Sciatic nerve (tissue), 2 donors: ENCODE measurements around the gene TAS1R2. TPM values are rescaled to one million over a fixed set of nuclear protein-coding genes. Genes with fewer than 3 reads are reported as not detected.
A peak's percentile ranks its signal among the peaks of the same experiment; 100 is the strongest.
"Not testable (repeated sequence)": the region's sequence is repeated elsewhere in the genome, so short reads cannot be mapped to it uniquely, and the experiment has no call there.

Experiments
- ATAC-seq: fragments of 200-7000 bp; cut with Tn5 transposase; one replicate; pipeline ENCODE4 v1.9.1; 2020; ENCODE audit warnings: mild to moderate bottlenecking, moderate library complexity
- DNase-seq: peaks from one replicate; pipeline ENCODE4 v3.0.0-alpha.2; 2020; ENCODE audit warnings: low spot score
- intact Hi-C: fragments of 100-400 bp; cut with DNase I; formaldehyde crosslinking; loops from one replicate; pipeline ENCODE4 v1.14.2; 2022
- total RNA-seq: library from RNA; stranded (reverse); fragmentation: NEBNext Ultra II Directional; extraction: Animal tissue kit (Norgen Biotek cat#: 25700); gene quantifications from one replicate; pipeline ENCODE4 v1.2.1, GENCODE V29; 2021
- donor health status: DM: no; HTN: no; CAD: no.
- donor health status: DM: no; HTN: no; CAD: no.

The TAS1R2 gene
- not detected for total RNA-seq

- intact Hi-C loops, result no loop called here
- no peak for DNase-seq
- ATAC-seq, result no peak
Observed at GRCh38 chr1:18859560-18859959, at the start of gene TAS1R2. TAS1R2 (minus strand) TSS chr1:18859660; CDS start chr1:18859660, 0 bp downstream.

- DNase-seq (no peak), ATAC-seq (peak; percentile 80)
- intact Hi-C loops, result no loop called here
Observed at GRCh38 chr1:18907917-18908845, 48.7 kb upstream of the TAS1R2 start.

GRCh38 chr1:18907021-18907916 lies 47.8 kb upstream of the TAS1R2 start:
- intact Hi-C loops, result no loop called here
- ATAC-seq (peak; percentile 46), DNase-seq (peak; percentile 81)

DNA sequence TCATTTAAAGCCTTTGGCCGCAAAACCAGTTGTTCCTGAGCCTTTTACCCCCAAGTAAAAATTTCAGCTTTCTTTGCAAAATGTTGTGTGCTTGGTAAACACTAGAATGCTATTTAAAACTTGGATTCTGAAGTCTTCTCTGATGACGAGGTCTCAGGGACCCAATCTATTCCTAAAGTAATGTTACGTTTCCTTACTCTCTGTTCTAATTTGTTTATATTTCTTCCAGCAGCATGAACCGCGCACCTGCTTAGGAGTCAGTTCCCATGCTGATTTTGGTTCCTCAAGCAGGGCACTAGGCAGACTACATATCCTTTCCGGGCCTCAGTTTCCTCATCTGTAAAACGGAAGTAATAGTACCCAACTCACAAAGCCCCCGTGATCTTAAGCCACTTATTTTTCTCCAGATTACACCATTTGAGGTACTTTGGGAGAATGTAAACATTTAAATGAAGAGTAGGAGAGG lies 43.9 kb upstream of the TAS1R2 start:
- no peak for ATAC-seq
- DNase-seq, result no peak
- intact Hi-C loops, result no loop called here

DNA sequence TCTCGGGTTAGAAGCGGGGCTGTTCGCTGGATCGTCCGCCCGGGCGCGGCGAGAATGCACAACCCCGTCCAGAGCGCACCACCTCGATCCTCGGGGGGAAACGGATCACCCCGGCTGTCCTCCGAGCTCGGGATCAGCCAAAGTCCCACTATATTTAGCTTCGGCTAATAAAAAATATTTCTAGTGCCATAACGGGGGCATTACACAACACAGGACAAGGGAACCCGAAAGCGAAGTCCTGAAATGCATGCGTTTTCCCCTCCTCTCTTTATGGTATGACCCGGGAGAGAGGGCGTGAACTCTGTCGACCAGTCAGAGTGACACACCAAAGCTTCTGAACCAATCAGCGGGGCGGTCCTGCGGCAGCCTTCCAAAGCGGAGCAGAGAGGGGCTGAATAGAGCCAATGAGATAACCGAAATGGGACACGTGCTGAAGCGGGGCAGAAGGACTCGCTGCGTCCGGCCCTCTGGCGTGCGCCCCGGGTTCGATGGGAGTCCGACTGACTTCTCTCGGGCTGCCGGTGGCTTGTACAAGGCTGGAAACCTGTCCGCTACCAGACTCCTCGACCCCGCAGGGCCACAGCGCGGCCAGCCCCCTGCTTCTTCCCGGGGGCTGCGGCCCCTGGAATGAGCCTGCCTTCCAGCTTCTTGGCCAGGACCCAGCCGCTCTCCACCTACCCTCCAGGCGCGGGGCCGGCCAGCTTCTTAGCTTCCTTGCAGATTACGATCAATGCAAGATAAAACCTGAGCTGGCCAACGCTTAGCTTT lies 43.2 kb upstream of the TAS1R2 start, which contains the start of gene ALDH4A1:
TSS of gene ALDH4A1 (minus strand) at position 33 of the 768 bp plus-strand sequence. CDS start at position 1, 32 bp downstream.
- ATAC-seq, result peak; percentile 98
- DNase-seq, result peak; percentile 98
- intact Hi-C loops, result no loop called here

GRCh38 chr1:18901952-18902522 lies 42.6 kb upstream of the TAS1R2 start:
- intact Hi-C loops, result no loop called here
- DNase-seq (no peak), ATAC-seq (no peak)

GRCh38 chr1:18901147-18901951 lies 41.9 kb upstream of the TAS1R2 start:
- DNase-seq, result no peak
- intact Hi-C loops, result no loop called here
- ATAC-seq, result no peak

DNA sequence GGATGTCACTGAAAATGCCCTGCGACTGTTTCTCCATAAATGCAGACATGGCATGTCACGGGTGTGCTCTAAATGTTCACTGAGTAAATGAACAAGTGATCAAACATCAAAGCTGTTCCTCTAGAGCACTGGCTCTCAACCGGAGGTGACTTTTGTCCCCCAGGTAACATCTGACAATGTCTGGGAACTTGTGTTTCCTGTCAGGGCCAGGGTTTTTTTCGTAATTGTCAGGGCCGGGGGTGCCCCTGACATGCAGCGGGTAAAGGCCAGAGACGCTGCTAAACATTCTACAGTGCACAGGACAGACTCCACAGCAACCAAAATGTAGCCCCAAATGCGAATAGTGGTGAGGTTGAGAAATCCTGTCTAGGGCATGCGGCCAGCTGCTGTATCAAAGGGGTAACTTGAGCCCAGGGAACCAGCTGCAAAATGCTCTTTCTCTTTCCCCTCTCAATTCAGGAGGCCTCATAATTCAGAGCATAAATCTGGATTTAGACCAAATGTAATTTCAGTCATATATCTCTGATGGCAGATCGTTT lies 40.9 kb upstream of the TAS1R2 start:
- DNase-seq (no peak), ATAC-seq (no peak)
- intact Hi-C loops, result no loop called here

DNA sequence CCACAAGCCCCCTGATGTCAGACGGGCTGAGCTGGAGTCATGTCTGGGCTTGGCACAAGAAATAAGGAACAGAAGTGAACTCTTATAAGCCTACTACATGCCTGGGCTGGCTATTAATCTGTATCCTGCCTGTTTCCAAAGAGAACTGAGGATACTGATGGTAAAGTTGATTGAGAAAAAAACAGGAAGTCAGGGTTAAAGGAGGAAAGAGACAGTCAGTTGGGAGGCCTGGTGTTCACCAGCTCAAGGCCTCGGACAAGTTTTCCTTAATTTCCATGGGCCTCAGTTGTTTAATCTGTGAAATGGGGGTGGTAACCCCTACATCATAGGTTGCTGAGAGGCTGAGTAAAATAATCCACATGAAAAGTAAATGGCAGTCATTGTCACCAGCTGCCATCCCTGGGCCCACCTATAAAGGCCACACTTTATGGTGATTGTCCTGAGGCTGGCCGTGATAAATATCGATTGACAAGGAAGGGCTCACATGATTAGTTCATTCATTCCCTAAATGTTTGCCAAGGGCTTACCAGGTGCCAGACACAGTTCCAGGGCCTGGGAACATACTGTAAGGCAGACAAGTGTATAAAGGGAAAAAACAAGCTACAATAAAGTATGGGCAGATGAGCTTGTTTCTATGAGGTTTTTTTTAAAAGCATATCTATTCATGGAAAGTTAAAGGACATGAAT lies 40.0 kb upstream of the TAS1R2 start:
- DNase-seq, result no peak
- intact Hi-C loops, result no loop called here
- ATAC-seq, result no peak

DNA sequence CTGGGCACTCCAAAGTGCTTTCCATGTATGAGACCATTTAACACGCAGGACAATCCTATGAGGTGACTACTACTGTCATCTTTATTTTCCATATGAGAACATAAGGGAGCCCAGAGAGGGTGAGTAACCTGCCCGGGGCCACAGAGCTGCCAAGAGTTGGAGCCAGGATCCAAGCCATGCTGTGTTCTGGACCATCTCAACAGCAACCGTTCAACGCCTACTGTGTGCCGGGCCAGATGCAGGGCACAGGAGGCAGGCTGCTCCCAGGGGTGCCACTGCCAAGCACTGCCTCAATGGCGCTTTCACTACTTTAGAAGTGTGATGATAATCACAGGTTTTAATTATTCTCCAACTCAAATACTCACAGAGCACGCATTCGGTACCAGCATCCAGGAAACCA lies 39.1 kb upstream of the TAS1R2 start:
- intact Hi-C loops, result no loop called here
- DNase-seq (no peak), ATAC-seq (no peak)

DNA sequence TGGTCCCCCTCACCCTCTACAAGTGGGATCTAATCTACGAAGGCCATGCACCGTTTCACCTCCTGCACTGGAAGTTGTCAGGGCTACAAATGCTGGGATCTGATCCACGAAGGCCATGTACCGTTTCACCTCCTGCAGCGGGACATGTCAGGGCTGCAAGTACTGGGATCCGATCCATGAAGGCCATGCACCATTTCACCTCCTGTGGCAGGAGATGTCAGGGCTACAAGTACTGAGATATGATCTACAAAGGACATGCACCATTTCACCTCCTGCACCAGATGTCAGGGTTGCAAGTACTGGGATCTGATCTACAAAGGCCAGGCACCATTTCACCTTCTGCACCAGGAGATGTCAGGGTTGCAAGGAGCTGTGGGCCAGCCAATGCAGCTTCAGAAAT lies 35.9 kb upstream of the TAS1R2 start:
- intact Hi-C loops, result no loop called here
- DNase-seq, result no peak
- ATAC-seq, result no peak

GRCh38 chr1:18893120-18893519 lies 33.7 kb upstream of the TAS1R2 start:
- DNase-seq (no peak), ATAC-seq (no peak)
- intact Hi-C loops, result no loop called here

DNA sequence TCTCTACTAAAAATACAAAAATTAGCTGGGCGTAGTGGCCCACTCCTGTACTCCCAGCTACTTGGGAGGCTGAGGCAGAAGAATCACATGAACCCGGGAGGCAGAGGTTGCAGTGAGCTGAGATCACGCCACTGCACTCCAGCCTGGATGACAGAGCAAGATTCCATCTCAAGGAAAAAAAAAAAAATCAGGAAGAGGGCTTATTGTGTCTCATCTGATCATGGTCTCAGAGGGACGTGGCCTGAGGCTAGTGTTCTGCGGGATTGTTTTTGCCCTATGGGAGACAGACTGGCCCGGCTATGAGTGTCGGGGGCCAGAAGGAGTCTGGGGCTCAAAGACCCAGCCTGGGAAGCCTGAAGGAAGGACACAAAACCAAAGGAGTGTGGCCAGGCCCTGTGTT lies 32.4 kb upstream of the TAS1R2 start:
- ATAC-seq, DNase-seq, intact Hi-C loops: not testable (repeated sequence)

DNA sequence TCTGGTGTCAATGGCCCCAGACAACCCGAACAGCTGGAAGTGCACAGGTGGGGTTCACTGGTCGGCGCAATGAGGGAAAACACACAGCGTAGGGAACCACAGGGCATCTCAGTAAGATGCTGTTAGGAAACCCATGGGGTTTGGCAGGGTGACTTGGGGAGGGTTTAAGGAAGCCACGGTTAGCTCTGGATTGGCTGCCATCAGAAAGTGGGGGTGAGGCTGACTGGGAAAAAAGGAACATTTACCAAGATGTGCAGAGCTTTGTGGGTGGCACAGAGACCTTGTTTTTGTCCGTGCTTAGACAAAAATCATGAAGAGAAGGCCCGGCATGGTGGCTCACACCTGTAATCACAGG lies 31.9 kb upstream of the TAS1R2 start:
- ATAC-seq (no peak), DNase-seq (no peak)
- intact Hi-C loops, result no loop called here

GRCh38 chr1:18890706-18891425 lies 31.4 kb upstream of the TAS1R2 start:
- peak; percentile 59 for ATAC-seq
- intact Hi-C loops, result no loop called here

DNA sequence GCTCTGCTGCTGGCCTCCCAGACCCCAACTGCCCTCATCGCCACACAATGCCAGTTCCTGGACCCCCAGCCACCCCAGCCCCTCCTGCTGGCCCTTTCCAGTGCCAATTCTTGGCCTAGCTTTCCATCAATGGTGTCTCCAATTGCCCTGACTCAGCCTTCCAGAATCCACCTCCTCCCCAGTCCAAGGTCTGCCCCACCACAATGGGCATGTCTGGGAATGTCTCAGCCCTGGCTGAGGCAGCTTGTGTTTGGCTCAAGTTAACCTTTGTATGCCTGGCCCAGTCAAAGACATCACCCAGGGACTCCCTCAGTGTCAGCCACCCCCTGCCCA lies 26.5 kb upstream of the TAS1R2 start:
- no peak for ATAC-seq
- intact Hi-C loops, result no loop called here
- DNase-seq, result no peak

More at GRCh38 chr1:18890706-18891425, 31.4 kb upstream of the TAS1R2 start:
- DNase-seq, result no peak
